ENCODE data around the gene CYP1A1.
"Not testable (repeated sequence)": the region's sequence is repeated elsewhere in the genome, so short reads cannot be mapped to it uniquely, and the experiment has no call there.

CYP1A1 gene

GRCh38 chr15:74725225-74725774, at the start of gene CYP1A1:
Gene CYP1A1, minus strand, starts transcription at chr15:74725528. Its CDS starts 2,431 bp downstream, at chr15:74723097.
- DNase-seq (ENCODE audit: low read depth in 2 of 2), result no peak

GRCh38 chr15:74773731-74774252, 48.5 kb upstream of the CYP1A1 start:
- no peak for DNase-seq (ENCODE audit: low read depth in 2 of 2)

GRCh38 chr15:74773329-74773728, 48.0 kb upstream of the CYP1A1 start:
- no peak for DNase-seq (ENCODE audit: low read depth in 2 of 2)

- DNase-seq (ENCODE audit: low read depth in 2 of 2), result no peak
Measured at GRCh38 chr15:74770211-74770903, 45.0 kb upstream of the CYP1A1 start.

GRCh38 chr15:74769463-74770025, 44.2 kb upstream of the CYP1A1 start:
- DNase-seq (ENCODE audit: low read depth in 2 of 2), result no peak

GRCh38 chr15:74768771-74769342, 43.5 kb upstream of the CYP1A1 start:
- no peak for DNase-seq (ENCODE audit: low read depth in 2 of 2)

GRCh38 chr15:74768099-74768770, 42.9 kb upstream of the CYP1A1 start:
- DNase-seq (ENCODE audit: low read depth in 2 of 2), result no peak

GRCh38 chr15:74767167-74768098, 42.1 kb upstream of the CYP1A1 start:
- DNase-seq (ENCODE audit: low read depth in 2 of 2), result no peak

- no peak for DNase-seq (ENCODE audit: low read depth in 2 of 2)
Measured at GRCh38 chr15:74763416-74763815, 38.1 kb upstream of the CYP1A1 start.

- no peak for DNase-seq (ENCODE audit: low read depth in 2 of 2)
Measured at GRCh38 chr15:74762791-74763150, 37.4 kb upstream of the CYP1A1 start.

- no peak for DNase-seq (ENCODE audit: low read depth in 2 of 2)
Measured at GRCh38 chr15:74758736-74759135, 33.4 kb upstream of the CYP1A1 start.

GRCh38 chr15:74754593-74755215, 29.4 kb upstream of the CYP1A1 start:
- DNase-seq (ENCODE audit: low read depth in 2 of 2), result no peak

GRCh38 chr15:74752531-74752930, 27.2 kb upstream of the CYP1A1 start:
- no peak for DNase-seq (ENCODE audit: low read depth in 2 of 2)

- no peak for DNase-seq (ENCODE audit: low read depth in 2 of 2)
Measured at GRCh38 chr15:74752011-74752410, 26.7 kb upstream of the CYP1A1 start.

- no peak for DNase-seq (ENCODE audit: low read depth in 2 of 2)
Measured at GRCh38 chr15:74750751-74751150, 25.4 kb upstream of the CYP1A1 start.

GRCh38 chr15:74749832-74750231, 24.5 kb upstream of the CYP1A1 start:
- no peak for DNase-seq (ENCODE audit: low read depth in 2 of 2)

- no peak for DNase-seq (ENCODE audit: low read depth in 2 of 2)
Measured at GRCh38 chr15:74748322-74748946, 23.1 kb upstream of the CYP1A1 start, which contains the start of gene CYP1A2. Gene CYP1A2, plus strand, starts transcription at chr15:74748845. Its CDS starts 894 bp downstream, at chr15:74749739.

GRCh38 chr15:74746389-74746788, 21.1 kb upstream of the CYP1A1 start:
- no peak for DNase-seq (ENCODE audit: low read depth in 2 of 2)

GRCh38 chr15:74742422-74742821, 17.1 kb upstream of the CYP1A1 start:
- no peak for DNase-seq (ENCODE audit: low read depth in 2 of 2)

- not testable (repeated sequence) for DNase-seq (ENCODE audit: low read depth in 2 of 2)
Measured at GRCh38 chr15:74738239-74738638, 12.9 kb upstream of the CYP1A1 start.

Data from stimulated activated CD8-positive, alpha-beta memory T cell treated with anti-CD3 and anti-CD28 coated beads, Interleukin-7, amount 100 ng/mL, for 1 hour (primary cell).